ENCODE data around the gene SLC26A4.

Gene SLC26A4

GRCh38 chr7:107758667-107759066 is 98.0 kb downstream of the SLC26A4 start:
- no peak for DNase-seq

- no peak for DNase-seq
Measured at GRCh38 chr7:107767391-107767790, 106.8 kb downstream of the SLC26A4 start.
